GM19452 (cell line): ENCODE measurements around the gene RBMS1.
A peak's percentile ranks its signal among the peaks of the same experiment; 100 is the strongest.
"Not testable (repeated sequence)": the region's sequence is repeated elsewhere in the genome, so short reads cannot be mapped to it uniquely, and the experiment has no call there.

Experiments used
- ATAC-seq: cut with Tn5 transposase; IDR thresholded peaks from one replicate; pipeline ENCODE4 v1.9.1; 2021; ENCODE audit not compliant: unreplicated experiment

Gene RBMS1

DNA sequence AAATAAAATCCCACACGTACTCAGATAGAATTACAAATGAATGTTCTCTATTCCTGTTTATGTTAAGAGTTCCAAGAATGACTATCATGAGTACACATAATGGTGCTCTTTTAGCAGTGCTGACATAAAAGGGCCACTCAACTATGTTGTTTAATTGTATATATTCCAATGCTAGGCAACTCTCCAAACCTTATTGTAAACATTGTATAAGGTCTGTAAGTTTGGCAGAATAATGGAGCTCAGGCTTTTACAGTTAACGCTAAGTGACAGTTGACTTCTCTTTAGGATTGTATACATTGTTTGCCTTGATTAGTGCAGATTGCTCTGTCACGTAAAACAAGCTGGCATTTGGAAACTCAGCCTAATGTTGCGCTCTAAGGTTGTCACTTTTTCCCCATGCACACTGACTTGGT lies 20.8 kb downstream of the RBMS1 start:
- ATAC-seq, result no peak

DNA sequence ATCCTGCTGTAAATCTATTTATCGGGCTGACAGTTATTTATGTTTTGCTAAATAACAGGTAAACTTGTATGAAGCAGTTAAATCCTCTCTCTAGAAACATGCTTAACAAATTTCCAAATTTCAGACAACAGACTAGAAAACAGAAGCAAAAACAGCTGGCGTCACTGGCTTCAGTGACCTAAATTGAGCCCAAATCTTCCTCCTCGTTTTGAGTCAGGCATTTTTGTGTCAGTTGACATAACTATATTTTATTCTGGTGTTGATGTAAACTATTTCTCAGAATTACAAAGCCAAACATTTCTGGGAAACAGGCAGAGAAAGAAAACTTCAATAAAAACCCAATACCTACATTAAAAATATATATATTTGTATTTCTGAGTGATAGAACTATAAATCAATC lies 21.7 kb downstream of the RBMS1 start:
- ATAC-seq, result no peak

DNA sequence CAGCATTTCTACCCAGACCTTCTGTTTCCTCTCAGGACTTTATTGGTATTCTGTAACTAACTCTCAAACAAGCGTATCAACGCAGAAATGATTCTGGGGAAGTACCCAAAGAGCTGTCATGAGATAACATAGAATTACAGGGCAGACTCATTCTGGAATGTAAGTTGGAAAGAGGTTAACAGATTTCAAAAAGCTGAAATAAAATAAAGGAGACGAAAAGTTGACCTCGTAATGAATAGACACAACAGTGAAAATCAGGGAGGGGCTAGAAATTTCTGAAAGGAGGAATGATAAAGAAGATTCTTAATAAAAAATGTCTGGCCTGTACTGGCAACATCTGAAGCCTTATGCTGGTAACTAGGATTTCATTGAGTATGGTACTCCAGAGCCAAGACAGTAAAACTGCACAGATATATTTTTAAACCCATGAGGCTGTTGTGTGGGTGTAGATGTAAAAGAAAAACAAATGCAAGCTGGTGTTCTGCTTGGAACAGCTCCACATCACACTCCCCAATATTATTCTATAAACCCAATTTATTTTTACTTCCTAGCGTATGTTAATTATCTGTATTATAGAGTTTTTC lies 23.9 kb downstream of the RBMS1 start:
- ATAC-seq, result no peak

DNA sequence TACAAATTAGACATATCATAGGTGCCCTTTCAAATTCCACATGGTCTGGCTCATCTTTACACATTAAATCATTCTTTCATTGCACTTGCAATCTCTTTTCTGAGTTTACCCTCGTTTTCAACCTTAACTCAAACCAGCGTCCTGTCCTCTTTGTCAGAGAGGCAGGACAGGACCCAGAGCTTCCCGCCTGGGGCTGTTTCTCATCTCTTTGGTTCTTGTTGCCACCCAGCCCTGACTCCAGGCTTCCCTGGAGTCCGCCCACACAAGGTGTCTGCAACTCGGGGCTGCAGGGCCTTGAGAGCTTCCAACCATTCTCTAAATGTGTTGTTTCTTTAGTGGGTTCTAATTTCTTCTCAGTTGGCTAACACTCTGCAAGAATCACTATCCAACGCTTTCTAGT lies 24.4 kb downstream of the RBMS1 start:
- ATAC-seq, result no peak

DNA sequence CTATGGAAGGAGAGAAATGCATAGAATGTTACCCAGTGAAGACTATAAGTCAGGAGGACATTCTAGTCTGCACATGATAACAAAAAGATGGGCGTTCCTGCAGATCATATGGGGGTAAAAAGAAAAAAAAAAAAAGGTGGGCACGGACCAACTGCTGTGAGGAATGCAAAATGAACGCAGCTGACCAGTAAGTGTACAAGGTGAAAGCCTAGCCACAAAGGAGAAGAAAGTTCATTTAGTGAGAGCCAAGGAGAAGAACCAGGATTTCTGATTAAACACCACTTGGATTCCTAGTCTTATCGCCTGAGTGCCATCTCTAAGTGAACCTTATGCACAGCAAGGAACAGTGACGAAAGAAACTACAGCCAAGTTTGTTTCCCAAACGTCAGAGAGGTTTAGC lies 26.5 kb downstream of the RBMS1 start:
- ATAC-seq, result no peak

DNA sequence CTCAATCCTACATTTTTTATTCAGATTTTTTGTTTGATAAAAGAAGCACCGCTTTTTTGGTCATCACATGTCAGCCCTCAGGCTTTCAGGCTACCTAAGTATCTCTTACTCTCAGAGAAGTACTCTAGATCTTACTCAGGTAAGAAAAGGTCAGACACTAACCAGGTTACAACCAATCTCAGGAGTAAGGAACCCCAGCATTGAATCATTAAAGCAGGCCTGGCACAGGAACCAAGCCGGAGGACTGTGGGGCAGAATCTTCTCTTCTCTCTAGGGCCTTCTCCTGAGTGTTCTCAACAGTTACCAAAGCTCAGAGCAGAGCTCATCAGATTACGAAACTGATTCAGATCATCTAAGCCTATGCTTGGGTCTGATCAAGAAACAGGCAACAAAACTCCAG lies 28.2 kb downstream of the RBMS1 start:
- no peak for ATAC-seq

DNA sequence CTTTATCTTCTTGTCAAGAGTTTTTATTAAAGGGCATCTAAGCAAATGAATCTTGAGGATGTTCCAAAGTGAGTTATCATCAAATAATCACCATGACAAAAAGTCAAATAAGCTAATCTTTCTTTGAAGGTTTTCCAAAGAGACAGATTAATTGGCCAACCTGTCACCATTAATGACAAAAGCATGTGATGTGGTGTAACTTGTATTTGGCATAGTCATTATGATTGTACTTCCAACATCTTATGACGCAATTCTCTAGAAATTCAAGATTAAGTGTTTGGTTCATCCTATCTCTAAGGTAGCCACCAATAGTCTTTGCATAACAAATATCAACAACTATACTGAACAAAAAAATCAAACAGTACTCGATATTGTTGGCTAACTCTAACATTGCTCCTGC lies 28.6 kb downstream of the RBMS1 start:
- ATAC-seq, result no peak

DNA sequence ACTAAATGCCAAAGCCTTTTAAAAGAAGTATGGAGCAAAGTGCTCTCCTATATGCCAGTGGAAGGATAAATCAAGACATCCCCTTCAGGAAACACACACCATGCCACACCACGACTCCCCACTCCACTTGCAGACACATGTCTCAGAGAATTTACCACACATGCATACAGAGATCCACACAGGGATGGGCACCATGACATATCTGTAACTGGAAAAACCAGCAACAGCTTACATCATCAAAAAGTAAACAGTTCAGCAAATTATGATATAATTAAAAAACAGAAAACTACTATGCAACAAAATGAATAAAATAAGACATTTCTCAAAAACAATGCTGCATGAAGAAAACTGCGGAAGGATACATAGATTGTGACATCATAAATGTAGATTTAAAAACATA lies 29.6 kb downstream of the RBMS1 start:
- ATAC-seq, result no peak

DNA sequence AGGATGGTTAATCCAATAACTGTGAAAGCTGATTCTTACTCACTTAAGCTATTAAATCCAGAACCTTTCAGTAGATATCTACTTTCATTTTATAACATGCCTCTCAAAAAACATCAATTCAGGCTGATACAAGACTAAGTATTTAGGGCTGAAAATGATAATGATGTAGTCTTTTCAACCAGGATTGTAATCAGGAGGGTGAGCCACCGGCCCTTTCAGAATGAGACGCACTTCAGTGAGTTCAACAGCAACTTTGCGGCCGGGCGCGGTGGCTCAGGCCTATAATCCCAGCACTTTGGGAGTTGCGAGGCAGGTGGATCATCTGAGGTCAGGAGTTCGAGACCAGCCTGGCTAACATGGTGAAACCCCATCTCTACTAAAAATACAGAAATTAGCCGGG lies 30.4 kb downstream of the RBMS1 start:
- ATAC-seq, result no peak

DNA sequence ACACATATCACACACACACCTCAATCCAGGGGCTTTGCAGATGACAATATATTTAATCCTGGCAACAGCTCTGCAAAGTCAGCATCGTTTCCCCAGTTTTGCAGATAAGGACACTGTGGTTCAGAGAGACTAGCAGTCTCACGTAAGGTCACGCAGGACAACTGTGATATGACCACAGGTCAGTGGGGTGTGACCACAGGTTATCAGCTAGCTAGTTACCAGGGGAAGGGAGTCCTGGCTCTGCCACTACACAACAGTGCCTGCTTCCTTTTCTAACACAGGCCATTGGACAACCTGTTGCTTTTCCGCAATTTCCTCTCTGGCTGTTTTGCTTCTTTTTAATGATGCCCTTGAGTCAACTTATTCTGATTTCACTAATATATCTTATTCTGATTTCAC lies 33.3 kb downstream of the RBMS1 start:
- no peak for ATAC-seq

DNA sequence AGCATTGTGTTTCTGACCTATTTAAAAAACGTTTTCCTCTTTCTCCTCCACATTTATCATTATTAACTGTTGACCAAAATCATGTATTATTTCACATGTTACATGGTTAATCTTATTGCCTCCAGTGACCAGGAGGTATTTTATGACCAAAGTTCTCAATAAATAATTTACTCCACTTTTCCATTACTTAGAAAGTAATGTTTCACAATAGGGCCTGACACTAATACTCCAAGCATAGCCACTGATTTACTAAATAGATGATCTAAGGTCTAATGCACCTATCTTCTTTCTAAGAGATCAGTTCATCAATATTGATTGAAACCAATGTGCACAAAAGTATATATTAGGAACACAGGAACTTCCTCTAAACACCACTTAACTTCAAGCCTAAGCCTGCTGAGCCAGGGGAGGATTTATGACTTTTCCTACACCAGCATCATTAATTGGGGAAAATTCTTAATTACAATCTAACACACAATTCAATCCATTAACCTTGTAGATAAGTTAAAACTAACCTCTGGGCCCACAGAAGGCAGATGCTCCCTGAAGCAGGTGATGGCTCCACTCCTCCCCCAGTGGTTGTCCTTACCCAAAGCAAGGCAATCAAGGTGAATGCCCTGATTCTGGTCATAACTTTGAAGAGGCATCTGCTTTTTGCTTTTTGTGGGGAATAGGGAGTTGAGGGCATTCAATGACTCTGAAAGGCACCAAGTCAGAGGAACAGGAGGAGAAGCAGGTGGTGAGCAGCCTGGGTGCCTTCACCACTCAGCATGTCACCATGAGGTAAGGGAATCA lies 33.9 kb downstream of the RBMS1 start:
- ATAC-seq, result no peak

DNA sequence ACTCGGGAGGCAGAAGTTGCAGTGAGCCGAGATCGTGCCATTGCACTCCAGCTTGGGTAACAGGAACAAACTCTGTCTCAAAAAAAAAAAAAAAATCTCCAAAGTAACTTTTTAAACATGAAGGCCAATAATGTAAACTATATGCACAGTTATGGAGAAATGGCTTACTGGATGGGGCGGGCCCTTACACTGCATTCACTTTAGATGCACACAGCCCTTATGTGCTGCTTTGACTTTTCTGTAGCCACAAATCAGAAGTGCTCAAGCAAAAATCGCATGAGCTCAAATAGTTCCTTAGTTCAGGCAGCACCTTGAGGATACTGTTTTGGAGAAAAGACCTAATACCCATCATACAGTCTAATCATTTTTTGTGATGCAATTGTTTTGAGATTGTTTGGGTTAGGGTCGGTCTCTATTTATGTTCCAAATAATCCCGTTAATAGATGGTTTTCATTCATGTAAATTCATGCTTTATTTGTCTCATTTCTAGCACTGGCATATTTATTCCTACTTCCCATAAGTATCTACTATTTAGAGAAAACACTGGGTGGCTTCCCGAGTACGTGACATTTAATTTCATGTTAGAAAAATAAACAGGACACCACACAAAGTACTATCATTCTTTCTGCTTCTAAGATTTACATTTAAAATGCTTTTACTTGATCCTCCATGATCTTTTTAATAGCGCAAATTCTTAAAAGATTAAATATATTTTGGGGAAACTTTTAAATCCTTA lies 34.7 kb downstream of the RBMS1 start:
- no peak for ATAC-seq

DNA sequence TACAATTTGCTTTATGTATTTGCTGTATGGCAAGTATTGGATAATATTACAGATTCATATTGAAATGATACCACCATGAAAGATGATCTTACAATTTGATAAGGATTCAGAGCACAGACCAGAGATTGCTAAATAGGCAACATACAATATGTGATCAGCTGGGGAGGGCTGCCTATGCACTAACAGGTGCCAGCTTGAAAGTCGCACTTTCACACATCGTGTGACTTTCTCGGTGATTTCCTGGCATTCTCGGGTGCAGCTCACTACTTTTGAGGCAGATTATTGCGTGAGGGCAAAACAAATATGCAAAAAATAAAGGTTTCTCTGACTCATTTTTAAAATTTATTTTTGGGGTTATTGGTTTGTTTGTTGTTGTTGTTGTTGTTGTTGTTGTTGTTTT lies 36.0 kb downstream of the RBMS1 start:
- peak; percentile 57 for ATAC-seq

DNA sequence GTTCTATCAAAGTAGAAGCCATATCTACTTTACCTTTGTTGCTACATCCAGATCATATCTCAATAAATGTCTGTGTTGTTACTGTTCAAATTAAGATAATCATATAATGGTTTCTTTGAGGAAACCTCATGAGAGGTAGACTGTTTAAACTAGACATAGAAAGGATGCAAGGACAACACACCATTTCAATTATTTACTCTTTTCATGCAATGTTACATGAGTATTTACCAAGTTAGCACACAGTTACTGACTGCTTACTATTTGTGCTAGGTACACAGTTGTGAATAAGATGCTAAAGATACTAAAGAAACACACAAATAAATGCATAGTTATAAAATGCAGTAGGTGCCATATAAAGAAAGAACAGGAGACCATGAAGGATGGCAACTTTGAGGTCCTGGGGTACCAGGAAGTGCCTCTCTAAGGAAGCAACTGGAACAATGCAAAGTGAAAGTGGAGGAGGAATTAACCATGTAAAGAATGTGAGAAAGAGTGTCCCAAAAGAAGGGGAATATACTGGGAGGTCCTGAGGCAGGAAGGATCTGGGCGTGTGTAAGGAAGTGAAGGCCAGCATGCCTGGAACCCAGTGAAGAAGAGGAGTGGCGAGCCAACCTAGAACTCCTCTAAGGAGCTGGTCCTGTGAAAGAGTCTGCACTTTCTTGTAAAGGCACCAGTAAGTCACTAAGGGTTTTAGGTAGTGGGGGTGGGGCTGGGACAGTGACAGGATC lies 39.4 kb downstream of the RBMS1 start:
- no peak for ATAC-seq

DNA sequence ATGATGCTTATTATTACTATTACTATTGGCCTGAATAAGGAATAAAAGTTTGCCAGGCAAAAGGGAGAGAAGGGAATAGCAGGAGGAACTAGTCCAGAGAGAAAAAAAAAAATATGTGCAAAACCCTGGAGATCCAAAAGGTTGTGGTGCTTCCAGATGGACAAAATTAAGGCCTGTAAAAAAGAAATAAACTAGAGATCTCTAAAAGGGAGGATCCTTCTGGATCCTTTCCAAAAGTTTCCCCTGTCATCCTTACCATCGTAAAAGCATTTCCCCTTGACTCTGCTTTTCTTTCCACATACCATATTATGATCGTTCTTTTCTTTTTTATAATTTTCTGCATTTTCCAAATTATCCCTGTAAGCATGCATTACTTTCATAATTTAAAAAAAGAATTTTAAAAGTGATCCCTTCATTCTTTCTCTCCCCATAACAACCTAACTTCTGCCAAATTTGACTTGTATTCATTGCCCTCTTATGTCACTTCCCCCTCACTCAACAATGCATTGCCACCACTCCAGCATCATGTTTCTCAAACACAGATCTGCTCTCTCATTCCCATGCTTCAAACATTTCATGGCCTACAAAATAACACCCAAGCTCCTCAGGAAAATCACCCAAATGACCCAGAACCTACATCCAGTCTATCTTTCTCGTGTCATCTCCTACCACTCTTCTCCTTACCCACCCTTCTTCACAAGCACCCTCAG lies 40.3 kb downstream of the RBMS1 start:
- ATAC-seq, result no peak

DNA sequence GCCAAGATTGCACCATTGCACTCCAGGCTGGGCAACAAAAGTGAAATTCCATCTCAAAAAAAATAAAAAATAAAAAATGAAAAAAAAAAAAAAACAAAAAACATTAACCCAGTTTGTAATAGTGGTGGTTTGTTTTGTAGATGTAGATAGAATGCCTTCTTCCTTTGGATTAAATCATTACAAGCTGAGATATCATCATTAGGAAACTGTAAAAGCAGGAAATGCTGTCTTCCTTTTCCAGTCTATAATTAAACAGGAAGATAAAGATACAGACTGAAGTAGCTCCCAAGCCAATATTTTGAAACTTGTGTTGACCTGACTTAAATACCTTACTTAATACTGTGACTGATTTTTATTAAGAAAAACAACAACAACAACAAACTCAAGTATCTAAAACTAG lies 43.1 kb downstream of the RBMS1 start:
- ATAC-seq, result no peak

DNA sequence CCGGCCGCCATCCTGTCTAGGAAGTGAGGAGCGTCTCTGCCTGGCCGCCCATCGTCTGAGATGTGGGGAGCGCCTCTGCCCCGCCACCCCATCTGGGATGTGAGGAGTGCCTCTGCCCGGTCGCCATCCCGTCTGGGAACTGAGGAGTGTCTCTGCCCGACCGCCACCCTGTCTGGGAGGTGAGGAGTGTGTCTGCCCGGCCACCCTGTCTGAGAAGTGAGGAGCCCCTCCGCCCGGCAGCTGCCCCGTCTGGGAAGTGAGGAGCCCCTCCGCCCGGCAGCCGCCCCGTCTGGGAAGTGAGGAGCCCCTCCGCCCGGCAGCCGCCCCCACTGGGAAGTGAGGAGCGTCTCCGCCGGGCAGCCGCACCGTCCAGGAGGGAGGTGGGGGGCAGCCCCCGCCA lies 44.8 kb downstream of the RBMS1 start:
- ATAC-seq, result not testable (repeated sequence)

DNA sequence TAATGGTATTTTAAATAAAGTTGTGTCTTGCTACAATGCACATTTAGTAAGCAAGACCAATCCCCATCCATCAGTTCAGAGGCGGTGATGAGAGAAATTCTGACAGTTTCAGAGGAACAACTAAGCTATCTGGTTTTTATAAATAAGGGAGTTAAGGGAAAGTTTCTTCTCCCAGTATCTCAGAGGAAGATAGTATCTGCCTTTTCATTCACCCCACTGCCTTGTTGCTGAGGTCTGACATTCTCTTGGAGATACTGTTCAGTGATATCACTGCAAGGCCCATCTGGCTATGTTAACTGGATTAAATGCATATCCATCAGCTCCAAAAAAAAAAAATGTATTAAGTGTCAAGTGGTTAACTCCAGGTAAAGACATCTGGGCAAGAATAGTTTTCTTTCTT lies 47.9 kb downstream of the RBMS1 start:
- ATAC-seq, result no peak

DNA sequence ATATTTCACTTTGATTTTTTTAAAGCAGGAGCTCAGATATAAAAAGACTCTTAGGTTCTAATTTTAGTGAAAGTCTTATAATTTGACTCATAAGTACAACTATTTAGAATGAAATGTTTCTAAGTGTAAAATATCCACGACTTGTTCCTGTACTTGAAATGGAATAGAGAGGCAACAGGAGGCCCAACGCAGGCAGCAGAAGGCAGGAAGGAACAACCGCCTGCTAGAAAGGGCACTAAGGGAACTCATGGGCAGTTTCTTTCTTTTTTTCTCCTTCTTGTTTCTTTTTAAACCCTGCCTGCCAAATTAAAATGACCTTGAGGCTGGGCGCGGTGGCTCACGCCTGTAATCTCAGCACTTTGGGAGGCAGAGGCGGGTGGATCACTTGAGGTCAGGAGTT lies 51.0 kb downstream of the RBMS1 start:
- ATAC-seq, result no peak

DNA sequence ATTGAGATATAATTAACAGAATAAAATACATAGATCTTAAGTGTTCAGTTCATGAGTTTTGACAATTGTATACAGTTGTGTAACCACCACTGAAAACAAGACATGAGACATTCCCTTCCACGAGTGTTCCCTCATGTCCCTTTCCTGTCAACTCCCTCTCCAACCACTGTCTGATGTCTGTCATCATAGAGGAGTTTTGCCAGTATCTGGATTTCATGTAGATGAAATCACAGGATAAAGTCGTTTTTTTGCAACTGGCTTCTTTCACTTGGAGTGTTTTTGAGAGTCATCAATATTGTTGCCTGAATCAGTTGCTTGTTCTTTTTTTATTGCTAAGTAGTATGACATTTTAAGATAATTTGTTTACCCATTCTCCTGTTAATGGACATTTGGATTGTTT lies 52.7 kb downstream of the RBMS1 start:
- no peak for ATAC-seq

DNA sequence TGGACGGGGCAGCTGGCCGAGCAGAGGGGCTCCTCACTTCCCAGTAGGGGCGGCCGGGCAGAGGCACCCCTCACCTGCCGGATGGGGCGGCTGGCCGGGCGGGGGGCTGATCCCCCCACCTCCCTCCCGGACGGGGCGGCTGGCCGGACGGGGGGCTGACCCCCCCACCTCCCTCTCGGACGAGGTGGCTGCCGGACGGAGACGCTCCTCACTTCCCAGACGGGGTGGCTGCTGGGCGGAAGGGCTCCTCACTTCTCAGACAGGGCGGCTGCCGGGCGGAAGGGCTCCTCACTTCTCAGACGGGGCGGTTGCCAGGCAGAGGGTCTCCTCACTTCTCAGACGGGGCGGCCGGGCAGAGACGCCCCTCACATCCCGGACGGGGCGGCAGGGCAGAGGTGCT lies 54.6 kb downstream of the RBMS1 start:
- not testable (repeated sequence) for ATAC-seq
